Measurements from ENCODE around the gene TREML2. TPM values are rescaled to one million over a fixed set of nuclear protein-coding genes. Genes with fewer than 3 reads are reported as not detected.

The TREML2 gene
- total RNA-seq, 2 donors from 2014 or later: 0.17 TPM; not detected in 1

DNA sequence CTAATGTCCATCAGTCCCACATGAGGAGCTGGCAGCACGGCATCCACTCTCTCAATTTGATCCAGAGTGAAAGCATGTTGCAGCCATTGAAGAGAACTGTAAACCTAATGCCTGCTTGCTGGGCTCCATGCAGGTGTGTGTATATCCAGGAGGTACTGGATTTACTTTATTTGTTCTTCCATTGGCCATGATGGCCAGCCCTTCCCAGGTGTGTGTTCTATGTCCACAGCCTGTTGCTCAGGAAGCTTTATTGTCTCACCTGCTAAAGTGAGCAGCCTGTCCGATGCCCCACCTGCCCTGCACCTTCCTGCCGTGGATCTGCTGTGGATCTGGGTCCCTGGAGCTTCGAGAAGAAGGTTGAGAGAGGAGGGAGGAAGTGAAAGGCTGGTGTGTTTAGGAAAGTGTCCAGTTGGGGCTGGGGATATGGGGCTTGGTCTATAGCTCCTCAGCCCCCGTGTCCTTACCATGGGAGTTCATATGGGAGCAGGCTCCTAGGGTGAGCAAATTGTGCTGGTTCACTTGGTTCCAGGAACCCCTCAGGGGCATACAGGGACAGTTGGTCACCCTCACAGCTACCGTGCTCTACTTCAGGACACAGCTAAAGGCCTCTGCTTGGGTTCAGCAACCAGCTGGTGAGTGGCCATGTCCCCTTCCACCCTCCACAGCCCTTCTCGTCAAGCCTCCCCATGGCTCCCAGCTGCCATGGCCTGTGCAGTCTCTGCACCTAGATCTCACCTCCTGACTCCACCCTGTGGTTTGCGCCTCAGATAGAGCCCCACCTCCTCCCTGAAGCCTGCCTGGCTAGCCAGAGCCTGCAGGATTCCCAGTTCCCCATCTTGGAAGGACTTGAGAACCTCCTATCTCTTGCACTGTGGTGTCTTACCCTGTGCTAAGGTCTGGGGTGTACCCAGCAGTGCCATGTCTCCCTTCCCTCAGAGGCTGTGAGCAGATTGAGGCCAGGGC is 12.7 kb downstream of the TREML2 start:
- 82% methylated on average over 8 of the region's 8 CpGs for WGBS
- Histone ChIP-seq H3K27ac (no peak overlapping the region), H3K4me1 (replicated peaks) (no peaks in the 10 kb centered on the region), H3K27me3 (replicated peaks; ENCODE audit: insufficient read depth) (no peaks in the 10 kb centered on the region), H3K36me3 (no peaks in the 10 kb centered on the region), H3K9me3 (no peaks in the 10 kb centered on the region), H3K4me3 (no peak overlapping the region)
- TF ChIP-seq POLR2A (IDR thresholded peaks at IDR 0.05): no peak
- TF ChIP-seq, protein P1, sequence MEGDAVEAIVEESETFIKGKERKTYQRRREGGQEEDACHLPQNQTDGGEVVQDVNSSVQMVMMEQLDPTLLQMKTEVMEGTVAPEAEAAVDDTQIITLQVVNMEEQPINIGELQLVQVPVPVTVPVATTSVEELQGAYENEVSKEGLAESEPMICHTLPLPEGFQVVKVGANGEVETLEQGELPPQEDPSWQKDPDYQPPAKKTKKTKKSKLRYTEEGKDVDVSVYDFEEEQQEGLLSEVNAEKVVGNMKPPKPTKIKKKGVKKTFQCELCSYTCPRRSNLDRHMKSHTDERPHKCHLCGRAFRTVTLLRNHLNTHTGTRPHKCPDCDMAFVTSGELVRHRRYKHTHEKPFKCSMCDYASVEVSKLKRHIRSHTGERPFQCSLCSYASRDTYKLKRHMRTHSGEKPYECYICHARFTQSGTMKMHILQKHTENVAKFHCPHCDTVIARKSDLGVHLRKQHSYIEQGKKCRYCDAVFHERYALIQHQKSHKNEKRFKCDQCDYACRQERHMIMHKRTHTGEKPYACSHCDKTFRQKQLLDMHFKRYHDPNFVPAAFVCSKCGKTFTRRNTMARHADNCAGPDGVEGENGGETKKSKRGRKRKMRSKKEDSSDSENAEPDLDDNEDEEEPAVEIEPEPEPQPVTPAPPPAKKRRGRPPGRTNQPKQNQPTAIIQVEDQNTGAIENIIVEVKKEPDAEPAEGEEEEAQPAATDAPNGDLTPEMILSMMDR (IDR thresholded peaks at IDR 0.05): no peak
- intact Hi-C loops (cut with DNase I): no loop called here
- DNase-seq (ENCODE audit: low spot score): no peak

DNA sequence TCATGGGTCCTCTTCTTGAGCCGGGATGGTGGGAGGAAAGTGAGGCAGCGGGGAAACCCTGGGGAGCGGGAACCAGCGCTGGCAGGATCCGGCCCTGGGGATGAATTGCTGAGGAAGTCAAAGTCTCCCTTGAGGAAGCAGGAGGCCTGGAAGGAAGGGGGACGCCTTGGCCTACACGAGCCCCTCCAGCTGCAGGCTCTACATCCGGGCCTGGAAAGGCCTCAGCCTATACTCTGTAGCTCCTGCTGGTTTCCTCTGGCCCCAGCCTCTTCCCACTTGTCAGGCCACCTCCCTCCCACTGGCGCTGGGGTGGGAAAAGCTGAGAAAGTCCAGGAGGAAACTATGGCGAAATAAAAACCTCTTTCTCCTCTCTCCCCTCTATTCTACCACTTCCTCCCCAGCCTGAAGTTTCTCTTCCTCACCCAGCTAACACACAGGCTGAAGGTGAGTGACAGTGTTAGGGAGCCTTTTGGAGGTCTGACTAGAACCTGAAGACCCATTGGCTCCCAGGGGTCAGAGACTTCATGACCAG is 14.9 kb downstream of the TREML2 start:
- no peaks in the 10 kb centered on the region for H3K27me3 ChIP-seq (replicated peaks; ENCODE audit: insufficient read depth)
- H3K27ac ChIP-seq: no peak overlapping the region
- H3K4me1 ChIP-seq (replicated peaks): no peaks in the 10 kb centered on the region
- H3K9me3 ChIP-seq: no peaks in the 10 kb centered on the region
- no peaks in the 10 kb centered on the region for H3K36me3 ChIP-seq
- H3K4me3 ChIP-seq: no peak overlapping the region
- TF ChIP-seq, protein P1 (IDR thresholded peaks at IDR 0.05): no peak
- no peak for TF ChIP-seq POLR2AphosphoS5 (IDR thresholded peaks at IDR 0.05)
- no peak for TF ChIP-seq POLR2A (IDR thresholded peaks at IDR 0.05)
- DNase-seq (ENCODE audit: low spot score): no peak
- whole genome bisulfite sequencing: 88% methylated on average over 10 of the region's 10 CpGs
- intact Hi-C loops (cut with DNase I): no loop called here

GRCh38 chr6:41184761-41185160 is 16.2 kb downstream of the TREML2 start:
- TF ChIP-seq, protein P1 (IDR thresholded peaks at IDR 0.05): no peak
- no peak for TF ChIP-seq POLR2AphosphoS5 (IDR thresholded peaks at IDR 0.05)
- no peak for TF ChIP-seq POLR2A (IDR thresholded peaks at IDR 0.05)
- no peak for DNase-seq (ENCODE audit: low spot score)
- Histone ChIP-seq H3K36me3 (no peaks in the 10 kb centered on the region), H3K27me3 (replicated peaks; ENCODE audit: insufficient read depth) (no peaks in the 10 kb centered on the region), H3K4me1 (replicated peaks) (no peaks in the 10 kb centered on the region), H3K27ac (no peak overlapping the region), H3K4me3 (no peak overlapping the region), H3K9me3 (no peaks in the 10 kb centered on the region)
- intact Hi-C loops (cut with DNase I): no loop called here
- 78% methylated on average over 7 of the region's 7 CpGs for WGBS

- 71% methylated on average over 4 of the region's 4 CpGs for WGBS
- DNase-seq (ENCODE audit: low spot score): peak; percentile 39
- TF ChIP-seq POLR2AphosphoS5 (IDR thresholded peaks at IDR 0.05): peak; percentile 19
- TF ChIP-seq POLR2A (IDR thresholded peaks at IDR 0.05): no peak
- TF ChIP-seq, protein P1 (IDR thresholded peaks at IDR 0.05): peak in 3 of 4 experiments; percentile 37 to 67 (median 55)
- no peak overlapping the region for H3K27ac ChIP-seq
- no peaks in the 10 kb centered on the region for H3K9me3 ChIP-seq
- H3K4me3 ChIP-seq: no peak overlapping the region
- intact Hi-C loops (cut with DNase I): no loop called here
- H3K27me3 ChIP-seq (replicated peaks; ENCODE audit: insufficient read depth): no peaks in the 10 kb centered on the region
- H3K4me1 ChIP-seq (replicated peaks): no peaks in the 10 kb centered on the region
- no peaks in the 10 kb centered on the region for H3K36me3 ChIP-seq
Observed at GRCh38 chr6:41182069-41183034, 18.6 kb downstream of the TREML2 start.
